OCI-LY1 (cell line): ENCODE measurements around the gene USO1.
A peak's percentile ranks its signal among the peaks of the same experiment; 100 is the strongest.

Experiments used
- H2AFZ ChIP-seq: fragments of 200-600 bp; sonication (generic), shearing (Covaris generic); 2 replicates; pipeline ENCODE4 v1.6.0; 2014; ENCODE audit warnings: antibody characterized with exemption, mild to moderate bottlenecking, low read length
- H3F3A ChIP-seq: fragments of 200-600 bp; sonication (generic), shearing (Covaris generic); 2 replicates; pipeline ENCODE4 v1.6.0; 2014; ENCODE audit warnings: mild to moderate bottlenecking, antibody characterized with exemption, low read length, moderate library complexity; ENCODE audit not compliant: insufficient read depth
- H3K27ac ChIP-seq: fragments of 200-600 bp; sonication (generic); 2 replicates; pipeline ENCODE4 v1.5.1; 2014; ENCODE audit warnings: low read length, mixed run types, mild to moderate bottlenecking, low read depth; ENCODE audit not compliant: poor library complexity, severe bottlenecking
- H3K27me3 ChIP-seq: fragments of 200-600 bp; sonication (generic); 2 replicates; pipeline ENCODE4 v1.6.0; 2014; ENCODE audit warnings: antibody characterized with exemption, mild to moderate bottlenecking, low read length, moderate library complexity; ENCODE audit not compliant: insufficient read depth
- H3K36me3 ChIP-seq: fragments of 200-600 bp; sonication (generic); 2 replicates; pipeline ENCODE4 v1.6.1; 2014; ENCODE audit warnings: mild to moderate bottlenecking, antibody characterized with exemption, low read length, moderate library complexity, mixed read lengths; ENCODE audit not compliant: insufficient read depth
- H3K4me1 ChIP-seq: fragments of 200-600 bp; sonication (generic); 2 replicates; pipeline ENCODE4 v1.5.1; 2014; ENCODE audit warnings: mild to moderate bottlenecking, low read length, moderate library complexity; ENCODE audit not compliant: insufficient read depth, severe bottlenecking
- H3K4me2 ChIP-seq: fragments of 200-600 bp; sonication (generic), shearing (Covaris generic); 2 replicates; pipeline ENCODE4 v1.6.1; 2014; ENCODE audit warnings: low read length
- H3K4me3 ChIP-seq: fragments of 200-600 bp; sonication (generic); 2 replicates; pipeline ENCODE4 v1.5.1; 2014; ENCODE audit warnings: low read length, low read depth, mild to moderate bottlenecking, mixed read lengths; ENCODE audit not compliant: poor library complexity, severe bottlenecking
- H3K79me2 ChIP-seq: fragments of 200-600 bp; shearing (Covaris generic); 2 replicates; pipeline ENCODE4 v1.6.1; 2016; ENCODE audit warnings: mixed run types, low read length, mixed read lengths; ENCODE audit not compliant: insufficient read depth
- H3K9ac ChIP-seq: fragments of 200-600 bp; sonication (generic), shearing (Covaris generic); 2 replicates; pipeline ENCODE4 v1.6.1; 2014; ENCODE audit warnings: mild to moderate bottlenecking, low read length, mixed read lengths
- H3K9me2 ChIP-seq: fragments of 200-600 bp; sonication (generic), shearing (Covaris generic); 2 replicates; pipeline ENCODE4 v1.6.1; 2014; ENCODE audit warnings: low read depth, mild to moderate bottlenecking, low read length, mixed read lengths
- H3K9me3 ChIP-seq: fragments of 200-600 bp; shearing (Covaris generic); 2 replicates; pipeline ENCODE4 v1.6.1; 2014; ENCODE audit warnings: low read length, mixed read lengths
- H4K20me1 ChIP-seq: fragments of 200-600 bp; sonication (generic), shearing (Covaris generic); 2 replicates; pipeline ENCODE4 v1.6.0; 2016; ENCODE audit warnings: mild to moderate bottlenecking, low read length; ENCODE audit not compliant: insufficient read depth
- CTCF ChIP-seq: fragments of 200-600 bp; sonication (generic), shearing (Covaris generic); IDR thresholded peaks from 2 replicates; pipeline ENCODE4 v1.5.1; 2017; ENCODE audit warnings: mild to moderate bottlenecking, antibody characterized with exemption, low read length, moderate library complexity, mixed read lengths
- EZH2 ChIP-seq: fragments of 200-600 bp; sonication (generic), shearing (Covaris generic); IDR thresholded peaks from 2 replicates; pipeline ENCODE4 v1.8.0; 2017; ENCODE audit warnings: borderline replicate concordance, mixed run types, mild to moderate bottlenecking, antibody characterized with exemption, low read length, moderate library complexity, mixed read lengths

USO1 gene

GRCh38 chr4:75696071-75696470 lies 28.3 kb upstream of the USO1 start:
- Histone ChIP-seq H3K4me1 (peaks cover 39% of the 10 kb centered on the region), H3K27me3 (no peaks in the 10 kb centered on the region), H3K9me3 (no peaks in the 10 kb centered on the region), H3K36me3 (no peaks in the 10 kb centered on the region), H2AFZ (no peak overlapping the region), H3K9me2 (no peaks in the 10 kb centered on the region), H3K79me2 (no peaks in the 10 kb centered on the region), H3K9ac (no peak overlapping the region), H3K27ac (peak overlapping the region; percentile 14), H3K4me2 (no peak overlapping the region; the same call in 1 of the 2 replicates), H3K4me3 (no peak overlapping the region), H4K20me1 (no peaks in the 10 kb centered on the region), H3F3A (peaks cover 6% of the 10 kb centered on the region; the same call in 1 of the 2 replicates)
- TF ChIP-seq EZH2 = no peak
- no peak for TF ChIP-seq CTCF

DNA sequence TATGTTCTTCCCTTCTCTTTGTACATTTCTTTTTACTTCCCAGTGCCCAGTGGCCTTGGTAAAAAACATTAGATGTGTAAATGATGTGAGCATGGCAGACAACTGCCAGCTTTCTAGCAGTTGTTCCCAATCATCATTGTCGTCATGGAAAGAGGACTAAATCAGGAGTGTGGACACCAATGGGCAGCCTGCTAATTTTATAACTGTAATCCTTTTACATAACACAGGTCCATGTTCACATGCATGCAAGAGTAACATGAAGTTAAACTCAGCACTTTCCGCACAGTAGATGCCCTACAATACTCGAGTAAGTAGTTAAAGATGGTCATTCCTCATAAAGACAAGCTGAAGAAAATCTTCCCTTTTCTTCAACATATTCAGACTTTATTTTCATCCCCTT lies 27.8 kb upstream of the USO1 start:
- Histone ChIP-seq H3K27ac (peak overlapping the region; percentile 14), H3K9me3 (no peaks in the 10 kb centered on the region), H4K20me1 (no peaks in the 10 kb centered on the region), H2AFZ (no peak overlapping the region), H3K36me3 (no peaks in the 10 kb centered on the region), H3K4me2 (no peak overlapping the region; the same call in 1 of the 2 replicates), H3F3A (peaks cover 6% of the 10 kb centered on the region; the same call in 1 of the 2 replicates), H3K9ac (no peak overlapping the region), H3K9me2 (no peaks in the 10 kb centered on the region), H3K4me1 (peaks cover 39% of the 10 kb centered on the region), H3K79me2 (no peaks in the 10 kb centered on the region), H3K4me3 (no peak overlapping the region), H3K27me3 (no peaks in the 10 kb centered on the region)
- TF ChIP-seq EZH2 = no peak
- no peak for TF ChIP-seq CTCF

DNA sequence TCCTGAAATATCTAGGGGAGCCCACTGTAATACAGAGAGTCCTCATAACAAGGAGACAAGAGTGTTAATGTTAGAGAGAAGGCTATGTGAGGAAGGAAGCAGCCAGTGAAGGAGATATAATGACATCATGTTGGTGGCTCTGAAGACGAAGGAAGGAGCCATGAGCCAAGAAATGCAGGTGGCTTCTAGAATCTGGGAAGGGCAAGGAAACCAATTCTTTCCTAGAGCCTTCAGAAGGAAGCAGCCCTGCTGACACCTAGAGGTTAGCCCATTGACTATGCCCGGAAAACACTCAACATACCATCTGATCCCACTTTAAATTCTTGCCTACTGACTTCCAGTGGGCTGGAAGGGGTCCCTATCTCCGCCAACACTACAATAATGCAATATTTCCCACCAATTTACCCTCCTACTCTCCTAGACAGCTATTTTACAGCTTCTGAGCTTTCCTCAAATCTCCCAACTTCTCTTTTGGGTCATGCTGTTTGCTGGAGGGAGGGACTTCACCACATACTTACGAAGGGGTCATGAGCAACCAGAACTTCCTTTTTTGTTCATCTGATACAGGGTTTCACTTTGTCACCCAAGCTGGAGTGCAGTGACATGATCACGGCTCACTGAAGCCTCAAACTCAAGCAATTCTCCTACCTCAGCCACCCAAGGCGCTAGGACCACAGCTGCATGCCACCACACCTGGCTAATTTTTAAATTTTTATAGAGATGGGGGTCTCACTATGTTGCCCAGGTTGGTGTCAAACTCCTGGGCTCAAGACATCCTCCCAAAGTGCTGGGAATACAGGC lies 26.0 kb upstream of the USO1 start:
- Histone ChIP-seq H3K27me3 (no peaks in the 10 kb centered on the region), H2AFZ (peak overlapping the region; percentile 83), H3K4me2 (peak overlapping the region; percentile 67), H3K79me2 (no peaks in the 10 kb centered on the region), H4K20me1 (no peaks in the 10 kb centered on the region), H3K9ac (peak overlapping the region; percentile 29; the same call in 1 of the 2 replicates), H3F3A (peaks cover 6% of the 10 kb centered on the region; the same call in 1 of the 2 replicates), H3K36me3 (no peaks in the 10 kb centered on the region), H3K9me2 (no peaks in the 10 kb centered on the region), H3K4me3 (peak overlapping the region; percentile 30), H3K4me1 (peaks cover 33% of the 10 kb centered on the region), H3K27ac (peak overlapping the region; percentile 77), H3K9me3 (no peaks in the 10 kb centered on the region)
- TF ChIP-seq EZH2 = no peak

- Histone ChIP-seq H3K27ac (peak overlapping the region; percentile 77), H3K27me3 (no peaks in the 10 kb centered on the region), H3K79me2 (no peaks in the 10 kb centered on the region), H3K9me2 (no peaks in the 10 kb centered on the region), H2AFZ (no peak overlapping the region), H3F3A (peaks cover 6% of the 10 kb centered on the region; the same call in 1 of the 2 replicates), H3K9ac (no peak overlapping the region), H3K4me3 (no peak overlapping the region), H3K4me2 (peak overlapping the region; percentile 67), H4K20me1 (no peaks in the 10 kb centered on the region), H3K36me3 (no peaks in the 10 kb centered on the region), H3K4me1 (peaks cover 33% of the 10 kb centered on the region), H3K9me3 (no peaks in the 10 kb centered on the region)
- TF ChIP-seq EZH2 (no peak), CTCF (no peak)
These were observed 25.5 kb upstream of the USO1 start for GRCh38 chr4:75698963-75699228.
